ENCODE results near the gene ASB10. TPM values are rescaled to one million over a fixed set of nuclear protein-coding genes. Genes with fewer than 3 reads are reported as not detected.

The ASB10 gene
- total and polyA plus RNA-seq, 2 experiments from 2014 or later: not detected

- Mint-ChIP-seq H3K27me3 (ENCODE audit: insufficient read depth, low read depth, poor library complexity) (peaks cover 3% of the 10 kb centered on the region), H3K4me1 (no peaks in the 10 kb centered on the region), H3K27ac (no peak overlapping the region), H3K36me3 (ENCODE audit: low read depth) (no peaks in the 10 kb centered on the region), H3K9me3 (no peaks in the 10 kb centered on the region), H3K4me3 (no peak overlapping the region)
- Histone ChIP-seq H3K4me2 (no peak overlapping the region), H3K4me3 (no peak overlapping the region), H2AFZ (no peak overlapping the region), H3K36me3 (ENCODE audit: insufficient read depth) (no peaks in the 10 kb centered on the region), H3K79me2 (replicated peaks; ENCODE audit: insufficient read depth) (no peaks in the 10 kb centered on the region), H4K20me1 (replicated peaks; ENCODE audit: insufficient read depth) (no peaks in the 10 kb centered on the region), H3K9me2 (ENCODE audit: insufficient read depth) (no peaks in the 10 kb centered on the region), H3K4me1 (ENCODE audit: insufficient read depth) (no peaks in the 10 kb centered on the region), H3K27me3 (ENCODE audit: insufficient read depth) (no peaks in the 10 kb centered on the region), H3K27ac (ENCODE audit: low read depth) (no peak overlapping the region), H3F3A (replicated peaks; ENCODE audit: low read depth) (no peaks in the 10 kb centered on the region)
- TF ChIP-seq NANOG (IDR thresholded peaks at IDR 0.05; ENCODE audit: borderline replicate concordance) (no peak), ZNF114 (CRISPR knock-in tag; IDR thresholded peaks at IDR 0.05) (no peak), JUNB (IDR thresholded peaks at IDR 0.05; ENCODE audit: unreplicated experiment) (no peak), CREB1 (CRISPR knock-in tag; IDR thresholded peaks at IDR 0.05; ENCODE audit: low read depth) (no peak), ETS1 (IDR thresholded peaks at IDR 0.05) (no peak), POLR2AphosphoS5 (IDR thresholded peaks at IDR 0.05; ENCODE audit: low read depth) (no peak), ZNF462 (CRISPR knock-in tag; IDR thresholded peaks at IDR 0.05) (no peak), ZNF331 (CRISPR knock-in tag; IDR thresholded peaks at IDR 0.05; ENCODE audit: low read depth) (no peak), REST (IDR thresholded peaks at IDR 0.05; ENCODE audit: unreplicated experiment) (no peak), EZH2phosphoT487 (IDR thresholded peaks at IDR 0.05; ENCODE audit: unreplicated experiment) (no peak), EZH2 (IDR thresholded peaks at IDR 0.05; ENCODE audit: low read depth, unreplicated experiment) (no peak), CTCF (conservative IDR thresholded peaks at IDR 0.05; ENCODE audit: low read depth in 2 of 2) (no peak), STAT1 (IDR thresholded peaks at IDR 0.05; ENCODE audit: unreplicated experiment) (no peak)
- DNase-seq (ENCODE audit: low spot score) (no peak), ATAC-seq (no peak)
Observed at GRCh38 chr7:151189038-151189437, 2.0 kb upstream of the ASB10 start.
